Mucosa of stomach (tissue), 1 donor: Measurements from ENCODE around the gene RPA1.
"Not testable (repeated sequence)": the region's sequence is repeated elsewhere in the genome, so short reads cannot be mapped to it uniquely, and the experiment has no call there.

Experiments
- H3K27me3 ChIP-seq: one replicate; pipeline ENCODE4 v1.7.0; 2013; ENCODE audit warnings: mild to moderate bottlenecking, low read length; ENCODE audit not compliant: control insufficient read depth, insufficient read depth
- H3K36me3 ChIP-seq: one replicate; pipeline ENCODE4 v1.7.0; 2013; ENCODE audit warnings: low read length; ENCODE audit not compliant: control insufficient read depth, insufficient read depth
- H3K4me1 ChIP-seq: one replicate; pipeline ENCODE4 v1.7.0; 2013; ENCODE audit warnings: mild to moderate bottlenecking, low read length; ENCODE audit not compliant: control insufficient read depth, insufficient read depth
- H3K4me3 ChIP-seq: one replicate; pipeline ENCODE4 v1.7.0; 2013; ENCODE audit warnings: low read length
- H3K9ac ChIP-seq: one replicate; pipeline ENCODE4 v1.7.0; 2013; ENCODE audit warnings: mild to moderate bottlenecking, low read length, moderate library complexity
- H3K9me3 ChIP-seq: one replicate; pipeline ENCODE4 v1.7.0; 2013; ENCODE audit warnings: mild to moderate bottlenecking, low read length, moderate library complexity; ENCODE audit not compliant: control insufficient read depth
- donor health status: Pancreatic carcinoma.

Gene RPA1

DNA sequence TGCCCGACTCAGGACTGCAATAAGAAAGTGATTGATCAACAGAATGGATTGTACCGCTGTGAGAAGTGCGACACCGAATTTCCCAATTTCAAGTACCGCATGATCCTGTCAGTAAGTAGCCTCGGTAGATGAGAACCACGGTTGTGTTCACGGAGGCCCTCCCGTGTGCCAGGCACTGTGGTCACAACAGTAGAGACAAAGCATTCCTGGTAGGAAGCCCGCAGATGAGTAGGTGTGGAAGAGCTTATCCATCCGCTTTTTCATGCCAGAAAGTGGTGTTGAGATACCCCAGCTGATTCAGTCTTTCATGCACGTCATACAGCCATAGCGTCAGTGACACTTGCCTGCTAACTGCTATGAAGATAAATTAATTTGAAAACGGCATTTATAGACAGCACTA, 58.9 kb downstream of the RPA1 start:
- Histone ChIP-seq H3K27me3 (no peaks in the 10 kb centered on the region), H3K9me3 (no peaks in the 10 kb centered on the region), H3K4me1 (no peaks in the 10 kb centered on the region), H3K9ac (no peak overlapping the region), H3K4me3 (no peak overlapping the region), H3K36me3 (peaks cover 13% of the 10 kb centered on the region)

DNA sequence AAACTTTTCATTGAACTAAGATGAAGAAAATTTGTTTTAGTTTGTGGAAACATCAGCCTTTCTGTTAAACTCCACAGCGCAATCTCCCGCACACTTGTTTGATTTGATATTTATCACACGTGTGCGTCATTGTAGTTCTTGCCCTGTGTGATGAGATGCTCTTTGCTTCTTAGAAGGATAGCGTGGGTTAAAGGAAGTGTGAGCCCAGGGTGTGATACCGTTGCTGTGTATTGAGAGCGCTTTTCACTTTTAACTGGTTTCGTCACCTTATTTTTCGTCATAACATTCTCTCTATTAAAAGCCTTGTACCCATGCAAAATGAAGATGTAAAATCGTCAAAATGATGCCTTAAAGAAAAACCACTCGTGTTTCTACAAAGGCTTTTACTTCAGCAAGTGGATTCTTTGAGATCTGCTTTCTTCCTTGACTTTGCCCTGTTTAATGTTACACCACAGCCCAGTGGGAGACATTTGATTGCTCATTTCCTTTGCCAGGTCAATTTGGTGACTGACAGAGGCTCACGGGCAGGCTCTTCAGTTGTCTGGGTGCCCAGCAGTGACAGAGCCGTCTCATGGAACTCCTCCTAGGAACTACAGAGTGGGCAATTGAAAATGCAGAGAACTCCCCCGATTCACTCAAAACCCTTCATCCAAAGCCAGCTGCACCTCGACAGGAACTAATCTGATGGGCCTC, 61.1 kb downstream of the RPA1 start:
- peaks cover 13% of the 10 kb centered on the region for H3K36me3 ChIP-seq

DNA sequence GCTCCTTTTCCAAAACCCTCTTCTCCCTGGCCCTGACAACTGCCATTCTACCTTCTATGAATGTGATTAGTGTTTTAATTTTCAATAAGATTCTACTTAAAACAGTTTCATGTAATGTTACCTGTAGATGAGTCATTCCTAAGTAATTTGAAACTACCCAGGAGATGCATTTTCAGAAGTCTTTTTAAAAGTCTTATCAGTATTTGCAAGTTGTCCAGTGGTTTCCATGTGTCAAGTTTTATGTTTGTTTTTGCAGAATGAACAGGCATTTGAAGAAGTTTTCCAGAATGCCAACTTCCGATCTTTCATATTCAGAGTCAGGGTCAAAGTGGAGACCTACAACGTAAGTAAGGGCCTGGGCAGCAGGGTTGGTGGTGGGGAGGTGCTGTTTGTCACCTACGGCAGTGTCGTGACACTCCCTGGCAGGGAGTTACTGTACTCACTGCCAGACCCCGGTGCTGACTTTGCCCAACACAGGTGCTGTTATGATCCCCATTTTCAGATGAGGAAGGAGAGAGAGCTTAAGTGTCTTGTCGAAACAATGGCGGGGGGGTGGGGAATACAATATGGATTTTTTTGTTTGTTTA, 65.0 kb downstream of the RPA1 start:
- H3K4me1 ChIP-seq = no peaks in the 10 kb centered on the region
- peaks cover 12% of the 10 kb centered on the region for H3K36me3 ChIP-seq
- H3K27me3 ChIP-seq = no peaks in the 10 kb centered on the region
- no peaks in the 10 kb centered on the region for H3K9me3 ChIP-seq
- no peak overlapping the region for H3K9ac ChIP-seq
- no peak overlapping the region for H3K4me3 ChIP-seq

More for the DNA sequence above, 61.1 kb downstream of the RPA1 start:
- H3K4me3 ChIP-seq = no peak overlapping the region
- H3K9ac ChIP-seq = no peak overlapping the region
- H3K9me3 ChIP-seq = no peaks in the 10 kb centered on the region
- no peaks in the 10 kb centered on the region for H3K4me1 ChIP-seq
- no peaks in the 10 kb centered on the region for H3K27me3 ChIP-seq

DNA sequence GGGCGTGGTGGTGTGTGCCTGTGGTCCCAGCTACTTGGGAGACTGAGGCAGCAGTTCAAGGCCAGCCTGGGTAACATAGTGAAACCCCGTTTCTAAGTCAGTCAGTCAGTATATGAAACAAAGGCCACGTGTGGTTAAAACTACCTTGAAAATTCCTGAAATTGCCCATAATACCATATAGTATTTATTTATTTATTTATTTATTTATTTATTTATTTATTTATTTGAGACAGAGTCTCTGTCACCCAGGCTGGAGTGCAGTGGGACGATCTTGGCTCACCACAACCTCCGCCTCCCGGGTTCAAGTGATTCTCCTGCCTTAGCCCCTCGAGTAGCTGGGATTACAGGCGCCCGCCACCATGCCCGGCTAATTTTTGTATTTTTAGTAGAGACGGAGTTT, 65.7 kb downstream of the RPA1 start:
- H3K9ac ChIP-seq, H3K27me3 ChIP-seq, H3K4me3 ChIP-seq, H3K9me3 ChIP-seq, H3K4me1 ChIP-seq: not testable (repeated sequence)
- peaks cover 12% of the 10 kb centered on the region for H3K36me3 ChIP-seq

DNA sequence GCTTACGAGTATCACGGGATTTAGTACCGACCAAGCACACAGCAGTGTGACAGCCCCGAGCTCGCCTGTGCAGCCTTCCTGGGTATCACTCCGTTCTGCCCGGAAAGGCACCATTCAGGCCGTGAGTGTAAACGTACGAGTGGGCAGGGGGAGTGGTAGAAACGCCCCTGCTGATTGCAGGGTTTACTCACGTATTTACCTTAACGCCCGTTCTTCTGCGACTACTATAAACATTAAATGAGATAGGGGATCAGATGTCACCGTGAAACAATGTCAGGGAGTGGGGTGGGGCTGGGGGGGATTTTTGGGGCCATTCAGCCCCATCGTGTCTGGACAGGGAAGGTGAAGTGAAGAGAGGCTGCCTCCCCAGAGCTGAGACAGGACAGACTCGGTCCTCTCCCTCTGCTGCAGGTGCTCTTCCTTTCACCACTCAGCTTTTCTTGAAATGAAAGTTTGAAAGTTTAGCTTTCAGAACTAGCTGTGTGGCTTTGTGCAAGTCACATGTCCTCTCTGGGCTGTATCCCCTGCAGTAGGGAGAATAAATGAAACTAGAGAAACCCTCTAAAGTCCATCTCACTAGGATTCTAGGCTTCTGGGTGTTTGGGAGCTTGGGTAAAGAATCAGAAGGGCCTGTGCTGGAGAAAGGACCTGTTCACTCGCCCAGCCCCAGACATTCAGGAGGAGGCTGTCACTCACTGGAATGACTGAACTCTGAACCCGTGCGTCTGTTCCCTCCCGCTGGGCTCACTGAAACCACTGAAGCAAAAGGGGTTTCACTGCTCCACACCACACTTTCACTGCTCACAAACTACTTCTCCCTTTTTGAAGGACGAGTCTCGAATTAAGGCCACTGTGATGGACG, 66.7 kb downstream of the RPA1 start:
- Histone ChIP-seq H3K36me3 (peaks cover 6% of the 10 kb centered on the region), H3K4me1 (no peaks in the 10 kb centered on the region), H3K9ac (no peak overlapping the region), H3K9me3 (no peaks in the 10 kb centered on the region), H3K27me3 (no peaks in the 10 kb centered on the region), H3K4me3 (no peak overlapping the region)

DNA sequence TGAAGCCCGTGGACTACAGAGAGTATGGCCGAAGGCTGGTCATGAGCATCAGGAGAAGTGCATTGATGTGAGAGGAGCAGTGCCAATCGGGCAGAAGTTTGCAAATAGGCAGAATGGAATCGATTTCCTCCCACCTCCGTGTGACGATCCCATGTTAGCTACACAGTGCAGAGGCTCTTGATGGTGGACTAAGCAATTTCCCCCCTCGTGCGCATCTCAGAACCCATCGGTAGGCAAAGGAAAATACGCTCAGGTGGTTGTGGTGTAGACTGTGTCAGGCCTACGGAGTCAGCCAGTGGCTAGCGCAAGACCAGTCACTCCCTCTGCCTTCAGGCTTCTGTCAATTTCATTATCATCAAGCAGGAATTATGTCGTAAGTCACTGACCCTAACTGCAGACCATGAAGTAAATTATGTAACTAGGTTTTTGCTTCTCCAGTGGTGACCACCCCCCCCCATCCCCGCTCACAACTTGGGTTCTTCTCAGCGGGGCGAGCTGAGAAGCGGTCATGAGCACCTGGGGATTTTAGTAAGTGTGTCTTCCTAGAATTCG, 67.4 kb downstream of the RPA1 start:
- no peaks in the 10 kb centered on the region for H3K9me3 ChIP-seq
- no peak overlapping the region for H3K4me3 ChIP-seq
- no peaks in the 10 kb centered on the region for H3K4me1 ChIP-seq
- H3K9ac ChIP-seq = no peak overlapping the region
- no peaks in the 10 kb centered on the region for H3K27me3 ChIP-seq
- peaks cover 6% of the 10 kb centered on the region for H3K36me3 ChIP-seq

DNA sequence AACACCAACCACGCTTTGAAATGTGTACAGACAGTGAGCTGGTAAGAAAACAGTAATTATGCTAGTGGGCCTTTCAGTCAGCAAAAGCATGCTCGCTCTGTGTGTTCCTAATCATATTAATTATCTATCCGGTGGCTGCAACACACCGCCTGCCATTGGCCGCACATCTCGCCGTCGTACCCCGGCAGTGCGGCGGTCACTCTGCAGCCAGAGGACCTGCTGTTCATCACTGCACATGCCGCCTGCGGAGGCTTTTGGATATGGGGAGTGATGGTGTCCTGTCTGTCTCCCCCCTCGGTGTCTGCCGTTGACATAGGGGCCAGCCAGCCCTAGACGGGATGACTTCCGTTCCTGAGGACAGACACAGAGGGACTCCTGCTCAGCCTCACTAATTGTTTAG, 68.5 kb downstream of the RPA1 start:
- no peaks in the 10 kb centered on the region for H3K27me3 ChIP-seq
- no peak overlapping the region for H3K4me3 ChIP-seq
- H3K9me3 ChIP-seq = no peaks in the 10 kb centered on the region
- H3K36me3 ChIP-seq = peaks cover 6% of the 10 kb centered on the region
- no peak overlapping the region for H3K9ac ChIP-seq
- no peaks in the 10 kb centered on the region for H3K4me1 ChIP-seq

DNA sequence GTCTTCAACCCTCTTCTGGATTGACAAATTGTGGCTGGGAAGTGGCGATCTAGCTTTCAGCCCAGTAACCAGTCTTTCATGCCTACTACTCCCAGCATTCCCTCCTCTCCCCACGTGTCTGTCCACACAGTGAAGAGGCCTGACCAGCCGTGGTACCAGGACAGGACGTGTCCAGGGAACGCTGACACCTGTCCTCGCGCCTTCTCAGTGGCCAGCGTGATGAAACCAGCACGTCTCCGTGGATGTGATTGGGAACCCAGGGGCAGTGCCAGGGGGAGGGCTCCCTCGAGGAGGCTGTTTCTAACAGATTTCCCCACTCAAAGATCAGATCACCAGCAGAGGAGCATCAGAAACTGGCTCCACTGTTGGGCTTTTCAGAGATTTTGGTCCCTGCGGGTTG, 69.1 kb downstream of the RPA1 start:
- Histone ChIP-seq H3K4me3 (no peak overlapping the region), H3K9ac (no peak overlapping the region), H3K36me3 (peaks cover 6% of the 10 kb centered on the region)

DNA sequence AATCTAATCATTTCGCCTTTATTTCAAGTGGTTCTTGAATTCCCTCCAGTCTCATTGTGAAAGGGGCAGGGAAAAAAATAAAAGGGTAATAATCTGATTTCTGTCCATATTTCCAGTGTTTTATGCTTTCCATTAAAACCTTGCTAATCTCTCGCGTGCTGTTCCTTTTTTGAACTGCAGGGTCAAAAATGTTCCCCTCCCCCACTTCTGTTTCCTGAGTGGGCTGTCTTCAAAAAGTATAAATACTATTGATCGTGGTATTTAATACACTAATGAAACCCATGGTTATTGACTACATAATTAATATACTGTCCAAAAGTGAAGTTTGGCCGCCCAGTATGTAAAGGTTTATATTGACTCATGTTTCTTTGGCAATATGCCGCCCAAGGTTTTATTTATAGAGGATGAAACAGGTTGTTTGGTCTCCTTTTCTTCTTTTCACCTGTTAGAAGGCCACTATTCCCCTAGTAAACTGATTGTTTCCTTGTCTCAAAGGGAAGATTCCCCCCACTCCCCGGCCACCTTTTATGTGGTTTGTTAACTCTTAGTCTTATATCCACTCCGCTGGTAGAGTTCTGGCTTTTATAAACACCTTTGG, 69.7 kb downstream of the RPA1 start:
- H3K4me3 ChIP-seq = no peak overlapping the region
- no peaks in the 10 kb centered on the region for H3K9me3 ChIP-seq
- H3K4me1 ChIP-seq = peaks cover 5% of the 10 kb centered on the region
- peaks cover 6% of the 10 kb centered on the region for H3K36me3 ChIP-seq
- H3K27me3 ChIP-seq = peaks cover 7% of the 10 kb centered on the region
- H3K9ac ChIP-seq = no peak overlapping the region

More for the DNA sequence above, 69.1 kb downstream of the RPA1 start:
- Histone ChIP-seq H3K4me1 (no peaks in the 10 kb centered on the region), H3K27me3 (peaks cover 1% of the 10 kb centered on the region), H3K9me3 (no peaks in the 10 kb centered on the region)

DNA sequence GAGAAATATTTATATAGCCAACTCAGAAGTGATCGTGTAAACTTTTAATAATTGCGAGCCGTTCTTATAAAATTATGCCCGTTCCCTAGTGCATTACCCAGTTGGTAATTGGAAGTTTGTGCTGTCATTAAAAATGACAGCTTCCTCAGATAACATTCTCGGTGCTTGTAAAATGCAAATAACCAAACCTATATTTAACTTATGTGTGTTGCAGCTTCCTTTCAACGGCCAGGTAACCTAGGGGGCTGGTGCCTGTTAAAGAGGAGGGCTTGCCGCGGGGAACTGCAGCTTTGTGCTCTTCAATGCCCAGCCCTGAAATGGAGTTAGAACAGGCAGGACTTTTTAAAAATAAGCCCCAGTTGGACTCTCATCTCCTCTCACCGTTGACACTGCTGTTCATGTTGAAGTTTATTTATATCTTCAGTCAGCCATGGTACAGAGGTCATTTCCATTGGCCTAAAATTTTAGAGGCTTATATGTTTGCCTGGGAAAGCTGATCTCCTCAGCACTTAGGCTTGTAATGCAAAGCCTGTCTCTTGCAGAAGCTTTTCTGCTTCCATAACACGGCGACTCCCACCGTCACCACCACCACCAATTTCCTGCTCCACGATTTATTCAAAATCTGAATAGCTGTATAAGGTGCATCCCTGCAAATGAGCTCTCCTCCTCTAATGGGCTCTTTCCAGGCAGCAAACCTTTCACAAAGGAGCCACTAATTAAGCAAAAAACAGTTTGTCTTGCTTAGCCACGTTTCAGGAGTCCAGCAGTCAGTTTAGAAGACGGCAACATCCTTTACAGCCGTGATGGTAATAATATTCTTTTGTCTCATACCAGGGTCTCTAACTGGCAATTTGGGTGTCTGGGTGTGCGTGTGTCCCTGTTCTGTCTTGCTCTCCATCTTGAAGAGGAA, 74.7 kb downstream of the RPA1 start:
- Histone ChIP-seq H3K9ac (no peak overlapping the region), H3K4me3 (no peak overlapping the region), H3K36me3 (no peaks in the 10 kb centered on the region), H3K27me3 (peaks cover 53% of the 10 kb centered on the region), H3K9me3 (no peaks in the 10 kb centered on the region), H3K4me1 (peaks cover 17% of the 10 kb centered on the region)
